Measurements from ENCODE around the gene ABCA10. TPM values are rescaled to one million over a fixed set of nuclear protein-coding genes. Genes with fewer than 3 reads are reported as not detected.

Gene ABCA10
- total RNA-seq, 3 donors from 2014 or later = 13.6 to 49.5 (median 16.1) TPM

DNA sequence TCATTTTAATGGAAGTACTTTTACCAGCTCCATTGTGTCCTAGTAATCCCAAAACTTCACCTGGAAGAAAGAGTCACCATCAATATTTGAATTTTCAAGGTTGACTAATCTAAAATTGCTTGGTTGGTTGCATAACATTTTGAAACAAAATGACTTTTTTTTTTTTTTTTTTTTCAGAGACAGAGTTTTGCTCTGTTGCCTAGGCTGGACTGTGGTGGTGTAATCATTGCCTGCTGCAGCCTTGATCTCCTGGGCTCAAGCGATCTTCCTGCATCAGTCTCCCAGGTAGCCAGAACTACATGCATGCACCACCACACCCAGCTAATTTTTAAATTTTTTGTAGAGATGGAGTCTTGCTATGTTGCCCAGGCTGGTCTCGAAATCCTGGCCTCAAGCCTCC lies 74.4 kb downstream of the ABCA10 start:
- no peak overlapping the region for H3K4me3 ChIP-seq
- H3K27me3 ChIP-seq = no peaks in the 10 kb centered on the region
- TF ChIP-seq, protein P1, sequence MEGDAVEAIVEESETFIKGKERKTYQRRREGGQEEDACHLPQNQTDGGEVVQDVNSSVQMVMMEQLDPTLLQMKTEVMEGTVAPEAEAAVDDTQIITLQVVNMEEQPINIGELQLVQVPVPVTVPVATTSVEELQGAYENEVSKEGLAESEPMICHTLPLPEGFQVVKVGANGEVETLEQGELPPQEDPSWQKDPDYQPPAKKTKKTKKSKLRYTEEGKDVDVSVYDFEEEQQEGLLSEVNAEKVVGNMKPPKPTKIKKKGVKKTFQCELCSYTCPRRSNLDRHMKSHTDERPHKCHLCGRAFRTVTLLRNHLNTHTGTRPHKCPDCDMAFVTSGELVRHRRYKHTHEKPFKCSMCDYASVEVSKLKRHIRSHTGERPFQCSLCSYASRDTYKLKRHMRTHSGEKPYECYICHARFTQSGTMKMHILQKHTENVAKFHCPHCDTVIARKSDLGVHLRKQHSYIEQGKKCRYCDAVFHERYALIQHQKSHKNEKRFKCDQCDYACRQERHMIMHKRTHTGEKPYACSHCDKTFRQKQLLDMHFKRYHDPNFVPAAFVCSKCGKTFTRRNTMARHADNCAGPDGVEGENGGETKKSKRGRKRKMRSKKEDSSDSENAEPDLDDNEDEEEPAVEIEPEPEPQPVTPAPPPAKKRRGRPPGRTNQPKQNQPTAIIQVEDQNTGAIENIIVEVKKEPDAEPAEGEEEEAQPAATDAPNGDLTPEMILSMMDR (IDR thresholded peaks at IDR 0.05) = no peak
- TF ChIP-seq POLR2AphosphoS5 (IDR thresholded peaks at IDR 0.05) = no peak
- TF ChIP-seq POLR2A (IDR thresholded peaks at IDR 0.05) = no peak
- H3K27ac ChIP-seq = no peak overlapping the region
- no peaks in the 10 kb centered on the region for H3K36me3 ChIP-seq
- H3K9me3 ChIP-seq = no peaks in the 10 kb centered on the region
- intact Hi-C loops (cut with DNase I; ENCODE audit: low total_unique reads) = no loop called here
- no peaks in the 10 kb centered on the region for H3K4me1 ChIP-seq
- DNase-seq (ENCODE audit: low spot score in 2 of 2) = no peak

DNA sequence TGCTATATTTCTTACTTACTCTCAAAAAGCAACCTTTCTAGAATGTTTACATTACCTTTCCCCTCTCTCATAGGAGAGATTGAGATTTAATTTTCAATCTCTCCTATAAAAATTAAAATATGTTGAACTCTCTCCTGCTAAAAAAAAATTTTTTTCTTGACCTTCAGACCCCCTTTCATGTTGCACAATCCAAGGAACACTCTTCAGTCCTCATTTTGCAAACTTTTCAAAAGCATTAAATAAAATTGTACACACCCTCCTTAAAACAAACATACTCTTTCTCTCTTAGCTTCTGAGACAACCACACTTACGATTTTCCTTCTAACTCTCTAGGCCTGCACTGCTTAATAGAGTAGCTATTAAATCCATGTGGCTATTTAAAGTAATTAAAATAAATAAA lies 78.3 kb downstream of the ABCA10 start:
- Histone ChIP-seq H3K27ac (no peak overlapping the region), H3K4me3 (no peak overlapping the region), H3K36me3 (no peaks in the 10 kb centered on the region), H3K4me1 (no peaks in the 10 kb centered on the region), H3K9me3 (no peaks in the 10 kb centered on the region), H3K27me3 (no peaks in the 10 kb centered on the region)
- intact Hi-C loops (cut with DNase I; ENCODE audit: low total_unique reads) = no loop called here
- no peak for TF ChIP-seq POLR2A (IDR thresholded peaks at IDR 0.05)
- TF ChIP-seq POLR2AphosphoS5 (IDR thresholded peaks at IDR 0.05) = no peak
- TF ChIP-seq, protein P1 (IDR thresholded peaks at IDR 0.05) = no peak
- DNase-seq (ENCODE audit: low spot score in 2 of 2) = no peak

DNA sequence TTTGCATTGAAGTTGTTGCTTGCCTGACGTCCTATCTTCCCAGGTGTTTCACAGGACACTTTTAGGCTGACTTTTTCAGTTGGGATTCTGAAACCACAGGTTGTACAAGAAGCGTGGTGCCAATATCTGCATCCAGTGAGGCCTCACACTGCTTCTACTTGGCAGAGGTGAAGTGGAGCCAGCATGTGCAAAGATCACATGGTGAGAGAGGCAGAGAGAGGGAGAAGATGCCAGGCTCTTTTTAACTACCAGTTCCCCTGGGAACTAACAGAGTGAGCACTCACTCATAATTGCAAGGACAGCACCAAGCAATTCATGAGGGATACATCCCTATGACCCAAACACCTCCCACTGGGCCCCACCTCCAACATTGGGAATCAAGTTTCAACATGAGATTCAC lies 81.2 kb downstream of the ABCA10 start:
- no peak for DNase-seq (ENCODE audit: low spot score in 2 of 2)

DNA sequence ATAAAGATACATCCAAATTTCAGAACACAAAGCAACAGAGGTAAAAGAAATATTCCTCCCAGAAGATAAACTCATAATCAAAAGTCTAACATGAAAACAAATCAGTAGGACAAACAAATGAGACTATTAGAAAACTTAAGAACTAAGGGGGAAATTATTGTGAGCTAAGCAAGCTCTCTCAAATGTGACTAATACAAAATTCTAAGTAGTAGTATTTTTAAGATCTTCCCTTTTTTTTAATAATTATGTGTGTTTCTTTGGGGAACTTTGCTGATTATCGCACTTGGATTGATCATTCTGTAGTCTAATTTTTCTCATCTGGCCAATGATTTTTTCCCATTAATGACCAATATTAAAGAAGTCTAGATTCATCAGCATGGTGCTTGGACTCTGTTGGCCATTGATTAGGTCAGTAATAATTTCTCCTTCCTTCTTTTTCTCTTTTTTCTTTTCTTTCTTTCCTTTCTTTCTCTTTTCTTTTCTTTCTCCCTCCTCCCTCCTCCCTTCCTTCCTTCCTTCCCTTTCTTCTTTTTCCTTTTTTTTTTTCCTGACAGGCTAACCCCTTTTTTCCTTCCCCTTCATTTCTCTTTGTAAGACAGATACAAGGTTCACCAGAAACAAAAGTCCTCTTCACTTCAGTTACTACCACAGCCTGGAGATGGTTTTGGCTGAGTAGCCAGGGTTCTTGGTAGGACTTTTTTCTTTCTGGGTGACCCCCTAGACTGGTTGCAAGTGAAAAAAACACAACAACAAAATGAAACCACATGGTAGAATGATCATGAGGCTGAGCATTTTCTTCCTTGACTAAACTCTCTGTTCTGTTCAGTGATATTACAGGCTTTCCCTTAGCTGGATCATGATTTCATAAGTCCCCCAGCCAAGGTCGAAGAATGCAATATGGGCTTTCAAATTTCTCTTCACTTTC lies 84.0 kb downstream of the ABCA10 start:
- no peak overlapping the region for H3K4me3 ChIP-seq
- DNase-seq (ENCODE audit: low spot score in 2 of 2) = no peak
- no peaks in the 10 kb centered on the region for H3K9me3 ChIP-seq
- peak overlapping the region; percentile 50 to 72 for H3K27ac ChIP-seq
- no peaks in the 10 kb centered on the region for H3K36me3 ChIP-seq
- TF ChIP-seq POLR2AphosphoS5 (IDR thresholded peaks at IDR 0.05) (no peak), POLR2A (IDR thresholded peaks at IDR 0.05) (no peak)
- TF ChIP-seq, protein P1 (IDR thresholded peaks at IDR 0.05) = no peak
- H3K27me3 ChIP-seq = no peaks in the 10 kb centered on the region
- H3K4me1 ChIP-seq = no peaks in the 10 kb centered on the region
- intact Hi-C loops (cut with DNase I; ENCODE audit: low total_unique reads) = no loop called here

More for the DNA sequence above, 81.2 kb downstream of the ABCA10 start:
- TF ChIP-seq POLR2AphosphoS5 (IDR thresholded peaks at IDR 0.05) = no peak
- TF ChIP-seq POLR2A (IDR thresholded peaks at IDR 0.05) = no peak
- TF ChIP-seq, protein P1 (IDR thresholded peaks at IDR 0.05) = no peak
- no peaks in the 10 kb centered on the region for H3K4me1 ChIP-seq
- no peaks in the 10 kb centered on the region for H3K36me3 ChIP-seq
- no peaks in the 10 kb centered on the region for H3K27me3 ChIP-seq
- no peak overlapping the region for H3K4me3 ChIP-seq
- no peaks in the 10 kb centered on the region for H3K9me3 ChIP-seq
- intact Hi-C loops (cut with DNase I; ENCODE audit: low total_unique reads) = no loop called here
- no peak overlapping the region for H3K27ac ChIP-seq

DNA sequence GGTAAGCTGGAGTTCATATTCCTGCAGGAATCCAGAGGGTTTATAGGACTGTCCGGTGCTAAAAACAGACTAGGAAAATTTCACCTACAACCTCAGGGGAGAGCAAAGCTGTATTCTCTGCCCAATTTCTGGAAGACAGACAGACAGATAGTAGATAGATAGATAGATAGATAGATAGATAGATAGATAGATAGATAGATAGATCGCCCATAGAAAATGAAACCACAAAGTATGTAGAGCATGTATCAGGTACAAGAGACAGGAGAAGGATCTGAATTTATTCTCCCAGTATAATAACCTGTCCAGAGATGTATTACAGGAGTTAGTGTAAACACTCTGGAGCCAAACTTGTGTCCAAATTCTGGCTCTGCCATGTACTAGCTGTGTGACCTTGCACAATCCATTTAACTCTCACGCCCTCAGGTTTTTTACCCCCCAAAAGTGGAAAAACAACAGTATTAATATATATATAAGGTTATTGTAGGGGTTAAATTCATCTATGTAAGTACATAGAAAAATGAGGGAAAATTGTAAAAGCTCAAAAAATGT lies 84.9 kb downstream of the ABCA10 start:
- H3K36me3 ChIP-seq = no peaks in the 10 kb centered on the region
- H3K4me3 ChIP-seq = no peak overlapping the region
- H3K27me3 ChIP-seq = no peaks in the 10 kb centered on the region
- H3K9me3 ChIP-seq = no peaks in the 10 kb centered on the region
- TF ChIP-seq POLR2A (IDR thresholded peaks at IDR 0.05) = no peak
- intact Hi-C loops (cut with DNase I; ENCODE audit: low total_unique reads) = no loop called here
- no peaks in the 10 kb centered on the region for H3K4me1 ChIP-seq
- peak overlapping the region; percentile 50 to 72 for H3K27ac ChIP-seq
- DNase-seq (ENCODE audit: low spot score in 2 of 2) = no peak

All from breast epithelium (tissue), 4 donors.